IPS-18c (cell line): ENCODE results near the gene FAM3D.

Experiments
- H3K4me3 ChIP-seq: 2 replicates; pipeline ENCODE4 v1.7.0; 2013; ENCODE audit warnings: low read depth, mild to moderate bottlenecking, low read length, moderate library complexity; ENCODE audit not compliant: insufficient read depth
- H3K9me3 ChIP-seq: one replicate; pipeline ENCODE4 v1.6.1; 2013; ENCODE audit warnings: mild to moderate bottlenecking, low read length, moderate library complexity; ENCODE audit not compliant: control insufficient read depth, insufficient read depth

Gene FAM3D

DNA sequence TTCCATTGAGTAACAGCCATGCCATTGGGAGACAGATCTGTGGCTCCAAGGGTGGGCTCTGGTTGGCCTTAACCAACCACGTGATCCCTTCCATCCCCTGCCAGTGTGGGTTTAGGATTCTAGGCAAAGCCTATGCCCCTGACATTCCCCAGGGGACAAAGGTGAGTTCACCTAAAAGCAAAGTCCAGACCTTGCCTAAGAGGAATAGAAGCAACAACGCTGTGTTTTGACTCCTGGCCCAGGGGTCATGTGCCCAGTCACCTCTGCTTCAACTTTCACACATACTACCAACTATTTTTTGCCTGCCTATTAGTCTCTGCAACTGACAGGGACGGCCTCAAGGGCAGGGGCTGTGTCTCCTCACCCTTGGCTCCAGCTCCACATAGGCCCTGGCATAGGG lies 42.0 kb downstream of the FAM3D start:
- Histone ChIP-seq H3K4me3 (no peak overlapping the region), H3K9me3 (peaks cover 3% of the 10 kb centered on the region)

GRCh38 chr3:58623961-58624360 lies 42.6 kb downstream of the FAM3D start:
- no peak overlapping the region for H3K4me3 ChIP-seq
- peaks cover 3% of the 10 kb centered on the region for H3K9me3 ChIP-seq

DNA sequence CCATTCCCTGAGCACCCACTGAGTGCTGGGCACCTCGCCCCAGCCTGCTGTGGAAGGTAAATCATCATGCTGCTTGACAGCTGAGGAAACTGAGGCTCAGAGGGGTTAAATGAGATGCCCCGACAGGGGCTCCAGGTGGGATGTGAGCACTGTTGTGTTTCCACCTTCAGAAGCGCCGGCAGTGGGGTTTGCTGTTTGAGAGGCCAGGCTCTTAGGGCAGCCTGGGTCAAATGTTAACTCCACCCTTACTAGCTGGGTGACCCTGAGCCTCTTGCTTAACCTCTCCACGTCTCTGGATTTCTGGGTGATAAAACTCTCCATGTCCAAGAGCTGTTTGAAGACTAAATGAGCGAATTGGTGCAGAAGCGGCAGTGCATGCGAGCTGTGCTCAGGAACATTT lies 43.1 kb downstream of the FAM3D start:
- H3K4me3 ChIP-seq, result no peak overlapping the region
- H3K9me3 ChIP-seq, result peaks cover 3% of the 10 kb centered on the region

DNA sequence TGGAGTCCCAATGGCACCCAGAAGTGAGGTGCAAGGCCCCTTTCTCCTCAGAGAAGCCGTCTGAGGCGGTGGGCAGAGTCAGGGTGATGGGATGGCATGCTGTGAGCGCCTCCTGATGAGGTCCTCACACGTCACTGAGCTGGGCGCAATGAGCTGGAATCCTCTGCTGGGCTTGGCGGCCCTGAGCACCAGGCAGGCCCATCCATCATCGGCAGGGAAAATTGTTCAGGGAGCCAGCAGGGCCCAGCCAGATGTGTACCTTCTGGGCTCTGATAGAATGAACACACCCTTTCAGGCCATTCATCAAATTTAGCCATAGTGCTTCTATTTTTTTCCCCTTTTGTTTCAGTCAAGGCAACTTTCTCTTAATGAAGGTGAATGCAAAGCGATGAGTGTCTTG lies 43.7 kb downstream of the FAM3D start:
- H3K4me3 ChIP-seq, result no peak overlapping the region

DNA sequence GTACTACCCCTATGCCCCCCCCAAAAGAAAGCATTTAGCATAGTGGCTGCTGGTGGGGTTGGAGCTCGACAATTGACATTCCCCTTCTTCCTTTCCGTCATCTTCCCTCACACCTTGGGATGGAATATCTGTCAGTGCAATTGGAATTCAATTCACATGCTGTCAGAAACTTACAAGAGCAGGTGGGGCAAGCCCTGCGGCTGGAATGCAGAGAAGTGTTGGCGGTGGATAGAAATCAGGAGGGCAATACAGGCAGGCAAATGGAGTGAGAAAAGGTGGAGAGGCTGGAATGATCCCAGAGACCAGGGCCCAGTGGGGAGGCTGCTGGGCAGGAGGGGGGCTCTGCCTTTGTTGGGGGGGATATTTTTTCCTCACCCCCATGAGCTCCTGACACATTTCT lies 44.1 kb downstream of the FAM3D start:
- Histone ChIP-seq H3K9me3 (peaks cover 3% of the 10 kb centered on the region), H3K4me3 (no peak overlapping the region)

More for the DNA sequence above, 43.7 kb downstream of the FAM3D start:
- peaks cover 3% of the 10 kb centered on the region for H3K9me3 ChIP-seq

DNA sequence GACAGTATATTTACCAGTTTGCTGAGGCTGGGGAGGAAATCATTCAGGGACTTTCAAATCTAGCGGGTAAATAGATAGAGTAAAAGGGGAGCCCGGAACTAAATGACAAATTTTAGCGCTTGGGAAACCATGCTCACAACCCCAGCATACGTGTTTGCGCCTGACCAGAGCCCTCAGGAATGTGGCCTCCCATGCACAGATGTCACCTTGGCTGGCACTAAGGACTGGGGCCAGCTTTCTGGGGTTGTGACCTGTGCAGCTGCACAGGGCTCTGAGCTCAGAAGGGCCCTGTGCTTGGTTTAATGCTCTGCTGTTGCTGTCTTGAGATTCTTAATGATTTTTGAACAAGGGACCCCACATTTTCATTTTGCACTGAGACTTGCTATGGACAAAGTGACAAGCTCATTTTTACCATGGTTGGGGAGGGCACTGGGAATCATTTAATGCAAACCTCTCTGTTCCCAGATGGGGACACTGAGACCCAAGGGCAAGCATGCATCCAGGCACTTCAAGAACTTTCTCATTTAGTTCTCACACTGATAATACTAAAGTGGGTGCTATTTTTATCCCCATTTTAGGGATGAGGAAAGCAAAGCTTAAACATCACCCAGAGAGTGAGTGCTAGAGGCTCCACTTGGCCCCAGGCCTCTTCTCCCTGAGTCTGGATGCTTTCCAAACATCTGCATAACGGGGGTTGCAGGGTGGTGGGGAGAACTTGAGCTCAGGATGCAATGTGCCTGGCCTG lies 45.3 kb downstream of the FAM3D start:
- Histone ChIP-seq H3K9me3 (peaks cover 3% of the 10 kb centered on the region), H3K4me3 (no peak overlapping the region; the same call in 1 of the 2 replicates)

DNA sequence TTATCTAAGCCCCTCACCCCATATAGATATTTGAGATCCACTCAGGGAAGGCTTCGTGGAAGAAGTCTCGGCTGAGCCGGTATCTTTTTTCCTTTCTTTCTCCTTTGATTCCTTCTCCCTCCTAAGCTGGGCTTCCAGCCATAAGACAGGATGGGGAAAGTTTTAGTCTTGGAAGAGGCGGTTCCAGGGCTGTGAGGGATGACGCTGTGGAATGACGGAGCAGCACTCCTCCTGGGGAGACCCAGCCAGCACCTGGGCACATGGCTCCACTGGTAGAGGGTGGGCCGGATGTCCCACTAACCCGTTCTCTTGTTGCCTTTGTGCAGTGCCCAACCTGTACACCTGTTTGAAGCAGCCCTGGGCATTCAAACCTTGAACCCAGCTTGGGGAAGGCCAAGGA lies 46.2 kb downstream of the FAM3D start:
- H3K4me3 ChIP-seq, result no peak overlapping the region; the same call in 1 of the 2 replicates
- peaks cover 3% of the 10 kb centered on the region for H3K9me3 ChIP-seq

DNA sequence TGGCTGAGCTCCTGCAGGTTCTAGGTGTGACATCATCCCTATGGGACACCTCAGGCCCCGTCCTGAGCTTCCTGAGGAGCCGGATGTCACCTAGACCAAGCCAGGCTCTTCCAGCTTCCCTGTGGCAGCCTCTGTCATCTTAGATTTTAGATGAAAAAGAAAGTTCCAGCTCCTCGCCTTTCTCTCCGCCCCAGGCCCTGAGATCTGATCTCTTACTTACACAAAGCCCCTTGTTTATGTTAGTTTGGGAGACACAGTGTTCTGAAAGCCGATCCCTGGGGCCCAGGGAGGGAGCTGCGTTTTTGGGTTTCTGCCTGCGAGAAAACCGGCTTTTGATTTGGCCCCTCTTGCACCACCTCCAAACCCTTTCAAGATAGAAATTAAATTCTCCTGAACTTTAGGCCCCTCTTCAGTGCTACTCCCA lies 49.2 kb downstream of the FAM3D start:
- H3K4me3 ChIP-seq, result no peak overlapping the region
- H3K9me3 ChIP-seq, result no peaks in the 10 kb centered on the region

GRCh38 chr3:58613236-58614132 lies 53.1 kb downstream of the FAM3D start:
- no peaks in the 10 kb centered on the region for H3K9me3 ChIP-seq
- H3K4me3 ChIP-seq, result no peak overlapping the region

DNA sequence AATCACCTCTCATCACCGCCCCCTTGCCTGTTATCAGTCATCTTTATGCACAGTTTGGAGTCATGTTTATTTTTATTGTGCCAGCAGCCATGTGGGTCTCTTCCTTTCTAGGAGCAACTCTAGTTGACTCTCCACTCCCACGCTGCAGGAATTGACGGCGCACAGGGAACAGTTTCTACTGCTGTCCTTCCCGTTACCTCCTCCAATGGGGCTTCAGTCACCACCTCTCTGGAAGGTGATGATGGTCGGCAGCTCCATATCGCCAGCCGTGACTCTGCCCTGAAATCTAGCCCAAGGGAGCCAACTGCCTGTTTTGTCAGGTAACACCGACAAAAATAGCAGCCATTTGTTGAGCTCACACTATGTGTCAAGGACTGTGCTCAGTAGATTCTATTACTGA lies 53.7 kb downstream of the FAM3D start:
- no peaks in the 10 kb centered on the region for H3K9me3 ChIP-seq
- H3K4me3 ChIP-seq, result no peak overlapping the region

GRCh38 chr3:58609990-58610389 lies 56.6 kb downstream of the FAM3D start:
- Histone ChIP-seq H3K4me3 (no peak overlapping the region), H3K9me3 (no peaks in the 10 kb centered on the region)

GRCh38 chr3:58608648-58609047 lies 57.9 kb downstream of the FAM3D start:
- Histone ChIP-seq H3K4me3 (no peak overlapping the region), H3K9me3 (no peaks in the 10 kb centered on the region)

GRCh38 chr3:58607816-58608215 lies 58.8 kb downstream of the FAM3D start:
- Histone ChIP-seq H3K9me3 (no peaks in the 10 kb centered on the region), H3K4me3 (no peak overlapping the region)

DNA sequence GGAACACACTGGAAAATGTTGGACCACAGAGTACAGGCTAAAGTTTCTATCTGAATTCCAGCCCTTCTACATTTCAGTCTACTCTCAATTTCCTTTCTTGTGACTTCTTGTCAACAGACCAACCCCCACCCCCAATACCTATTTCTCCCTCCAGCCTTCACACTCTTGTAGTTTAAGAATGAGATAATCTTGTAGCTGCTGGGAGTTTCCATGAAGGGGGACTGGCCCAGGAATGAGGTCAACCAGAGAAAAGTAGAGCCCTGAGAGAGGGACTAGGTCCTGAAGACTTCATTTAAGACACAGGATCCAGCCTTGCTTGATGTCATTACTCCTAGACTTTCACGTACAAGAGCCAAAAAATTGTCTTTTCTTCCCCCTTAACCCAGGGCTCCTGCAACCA lies 59.9 kb downstream of the FAM3D start:
- H3K9me3 ChIP-seq, result no peaks in the 10 kb centered on the region
- H3K4me3 ChIP-seq, result no peak overlapping the region

- Histone ChIP-seq H3K4me3 (no peak overlapping the region), H3K9me3 (no peaks in the 10 kb centered on the region)
Observed at GRCh38 chr3:58604031-58604430, 62.5 kb downstream of the FAM3D start.

DNA sequence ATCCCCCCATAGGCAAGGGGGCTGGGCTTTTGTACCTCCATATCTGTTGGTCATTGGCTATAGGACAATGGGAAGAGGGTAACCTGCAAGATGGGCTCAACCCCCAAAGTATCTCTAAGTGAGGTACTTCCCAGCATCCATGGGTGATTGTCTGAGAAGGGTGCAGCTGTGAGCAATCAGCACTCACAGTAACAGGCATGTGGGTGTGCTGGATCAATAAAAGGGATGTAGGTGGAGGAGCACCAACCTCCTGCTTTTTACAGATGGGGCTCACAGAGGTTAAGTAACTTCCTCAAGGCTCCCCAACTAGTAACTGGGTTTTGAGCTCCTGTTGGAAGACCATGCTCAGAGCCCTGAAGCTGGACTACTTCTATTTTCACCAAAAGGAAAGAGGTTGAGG lies 63.0 kb downstream of the FAM3D start:
- H3K4me3 ChIP-seq, result no peak overlapping the region
- H3K9me3 ChIP-seq, result no peaks in the 10 kb centered on the region

GRCh38 chr3:58597770-58598310 lies 68.7 kb downstream of the FAM3D start:
- Histone ChIP-seq H3K4me3 (no peak overlapping the region), H3K9me3 (no peaks in the 10 kb centered on the region)
